Natural killer cell (primary cell): ENCODE measurements around the gene SLC9A5. TPM values are rescaled to one million over a fixed set of nuclear protein-coding genes. Genes with fewer than 3 reads are reported as not detected.

Source experiments
- ATAC-seq, 3 donors: fragments of 150-1000 bp in 2 of 3; fragments of 200-7000 bp in 1 of 3; cut with Tn5 transposase; 1 replicate in 1 of 3; 2 replicates in 2 of 3; pipeline ENCODE4 v1.10.0; 2021; ENCODE audit warnings: mild to moderate bottlenecking in 2 of 3, moderate library complexity in 2 of 3
- DNase-seq, 2 donors: peaks; one replicate each; pipeline versions ENCODE4 v3.0.0 to v3.0.0-alpha.2; 2013 to 2021; ENCODE audit warnings: mixed read lengths in 1 of 2
- H3K27ac ChIP-seq: one replicate; pipeline ENCODE4 v1.5.1; 2013; ENCODE audit warnings: mild to moderate bottlenecking, low read length
- H3K27me3 ChIP-seq: one replicate; pipeline ENCODE4 v1.6.1; 2013; ENCODE audit warnings: low read length; ENCODE audit not compliant: control insufficient read depth, insufficient read depth
- H3K36me3 ChIP-seq: one replicate; pipeline ENCODE4 v1.6.1; 2013; ENCODE audit warnings: low read length; ENCODE audit not compliant: control insufficient read depth, insufficient read depth
- H3K4me1 ChIP-seq: one replicate; pipeline ENCODE4 v1.6.1; 2013; ENCODE audit warnings: low read length; ENCODE audit not compliant: control insufficient read depth, insufficient read depth
- H3K4me3 ChIP-seq: one replicate; pipeline ENCODE4 v1.5.1; 2013; ENCODE audit warnings: low read length
- H3K9me3 ChIP-seq: one replicate; pipeline ENCODE4 v1.6.1; 2013; ENCODE audit warnings: low read length; ENCODE audit not compliant: control insufficient read depth, insufficient read depth
- H3K27ac Mint-ChIP-seq, 2 donors: one replicate each; pipeline ENCODE4 v1.8.0; 2022; ENCODE audit warnings: mild to moderate bottlenecking in 2 of 2, mixed read lengths in 2 of 2, moderate library complexity in 1 of 2
- H3K27me3 Mint-ChIP-seq, 2 donors: one replicate each; pipeline ENCODE4 v1.8.0; 2022; ENCODE audit warnings: low read depth in 2 of 2, mixed read lengths in 2 of 2
- H3K36me3 Mint-ChIP-seq: one replicate; pipeline ENCODE4 v1.8.0; 2022; ENCODE audit warnings: mixed read lengths
- H3K4me1 Mint-ChIP-seq, 2 donors: one replicate each; pipeline ENCODE4 v1.8.0; 2022; ENCODE audit warnings: mixed read lengths in 2 of 2
- H3K4me3 Mint-ChIP-seq: one replicate; pipeline ENCODE4 v1.8.0; 2022; ENCODE audit warnings: mild to moderate bottlenecking, moderate library complexity, mixed read lengths
- H3K9me3 Mint-ChIP-seq, 2 donors: one replicate each; pipeline ENCODE4 v1.8.0; 2022; ENCODE audit warnings: mixed read lengths in 2 of 2
- CTCF ChIP-seq: fragments of 200-600 bp; IDR thresholded peaks from one replicate; pipeline ENCODE4 v1.8.0; 2022; ENCODE audit warnings: antibody characterized with exemption
- WGBS: methylation state at CpG from one replicate; pipeline ENCODE4 v1.1.7; 2013; ENCODE audit warnings: missing lambda C conversion rate; ENCODE audit not compliant: insufficient coverage; 5-methylcytosine and 5-hydroxymethylcytosine counted together
- intact Hi-C: fragments of 100-400 bp; cut with micrococcal nuclease; formaldehyde crosslinking; loops from one replicate; pipeline ENCODE4 v1.14.2; 2022
- total RNA-seq, 4 donors: library from RNA; stranded (reverse); fragments of 120-200 nt in 1 of 4; gene quantifications; one replicate each; pipeline versions ENCODE4 v1.2.3 to v1.2.4, GENCODE V29; 2013 to 2022

The SLC9A5 gene
- total RNA-seq, 3 donors from 2014 or later (not counting 1 experiment from before 2014, with no cell fraction given), result 1.2 to 2.6 (median 1.6) TPM

GRCh38 chr16:67234180-67234597 is 14.6 kb upstream of the SLC9A5 start:
- H3K36me3 ChIP-seq, result peaks cover 67% of the 10 kb centered on the region
- no peak overlapping the region for H3K27ac Mint-ChIP-seq

GRCh38 chr16:67235816-67236562 is 12.8 kb upstream of the SLC9A5 start:
- H3K27me3 Mint-ChIP-seq, result no peaks in the 10 kb centered on the region
- H3K27ac ChIP-seq, result peak overlapping the region; percentile 12
- DNase-seq, result peak in 1 of 2 donors; percentile 73
- H3K36me3 Mint-ChIP-seq, result no peaks in the 10 kb centered on the region
- peaks cover 6 to 22% of the 10 kb centered on the region in 2 donors for H3K4me1 Mint-ChIP-seq
- no peaks in the 10 kb centered on the region for H3K9me3 ChIP-seq
- H3K4me3 ChIP-seq, result no peak overlapping the region
- 92% methylated on average over 17 of the region's 17 CpGs for WGBS
- intact Hi-C loops, result no loop called here
- peaks cover 55% of the 10 kb centered on the region for H3K36me3 ChIP-seq
- H3K4me3 Mint-ChIP-seq, result no peak overlapping the region
- peak in 1 of 3 donors; percentile 1 for ATAC-seq
- TF ChIP-seq CTCF, result no peak
- H3K4me1 ChIP-seq, result no peaks in the 10 kb centered on the region
- peak overlapping the region; percentile 13 to 30 for H3K27ac Mint-ChIP-seq
- H3K9me3 Mint-ChIP-seq, result no peaks in the 10 kb centered on the region
- H3K27me3 ChIP-seq, result no peaks in the 10 kb centered on the region

More at GRCh38 chr16:67234180-67234597, 14.6 kb upstream of the SLC9A5 start:
- Histone ChIP-seq H3K4me3 (no peak overlapping the region), H3K27me3 (no peaks in the 10 kb centered on the region), H3K9me3 (no peaks in the 10 kb centered on the region), H3K4me1 (no peaks in the 10 kb centered on the region), H3K27ac (no peak overlapping the region)
- no peak for ATAC-seq
- no peak for DNase-seq
- no peaks in the 10 kb centered on the region for H3K9me3 Mint-ChIP-seq
- intact Hi-C loops, result no loop called here
- H3K36me3 Mint-ChIP-seq, result no peaks in the 10 kb centered on the region
- H3K4me1 Mint-ChIP-seq, result peaks cover 0 to 14% of the 10 kb centered on the region in 2 donors
- TF ChIP-seq CTCF, result no peak
- H3K4me3 Mint-ChIP-seq, result no peak overlapping the region
- no peaks in the 10 kb centered on the region for H3K27me3 Mint-ChIP-seq
- 97% methylated on average over 10 of the region's 10 CpGs for WGBS

DNA sequence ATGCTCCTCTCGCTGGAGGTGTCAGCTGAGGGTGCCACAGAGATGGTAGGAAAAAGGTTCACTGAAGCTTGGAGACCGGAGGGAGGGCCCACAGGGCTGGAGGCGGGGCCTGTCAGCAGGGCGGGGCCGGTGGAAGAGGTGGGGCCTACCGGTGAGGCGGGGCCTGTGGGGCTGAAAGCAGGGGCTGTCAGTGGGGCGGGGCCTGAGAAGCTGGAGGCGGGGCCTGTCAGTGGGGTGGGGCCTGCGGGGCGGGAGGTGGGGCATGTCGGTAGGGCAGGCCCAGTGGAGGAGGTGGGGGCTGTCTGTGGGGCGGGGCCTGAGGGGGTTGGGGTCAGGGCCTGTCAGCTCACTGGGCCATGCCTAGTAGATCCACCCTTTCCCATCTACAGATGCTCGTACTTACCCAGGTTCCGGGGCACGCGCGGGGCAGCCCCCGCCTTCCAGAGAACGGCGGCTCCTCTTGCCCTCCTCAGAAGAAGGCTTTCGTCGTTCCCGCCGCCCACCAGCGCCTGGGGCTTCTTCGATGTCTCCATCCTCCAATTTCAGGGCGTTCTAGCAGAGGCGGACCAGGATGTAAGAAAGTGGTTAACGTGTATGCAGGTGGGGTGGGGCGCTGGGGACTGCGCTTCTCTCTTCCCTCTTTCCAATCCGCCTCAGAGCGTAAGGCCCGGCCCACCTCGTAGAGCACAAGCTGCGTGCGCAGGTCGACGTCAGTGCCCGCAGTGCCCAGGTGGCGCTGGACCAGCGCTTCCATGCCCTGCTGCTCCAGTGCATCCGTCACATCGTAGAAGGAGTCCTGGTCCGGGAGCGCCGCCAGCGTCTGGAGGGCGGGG is 12.0 kb upstream of the SLC9A5 start:
- H3K27me3 ChIP-seq, result no peaks in the 10 kb centered on the region
- H3K27ac ChIP-seq, result peak overlapping the region; percentile 12

More for the DNA sequence above, 12.0 kb upstream of the SLC9A5 start:
- no peak overlapping the region for H3K4me3 ChIP-seq
- WGBS, result 94% methylated on average over 49 of the region's 50 CpGs
- H3K9me3 Mint-ChIP-seq, result no peaks in the 10 kb centered on the region
- H3K36me3 Mint-ChIP-seq, result no peaks in the 10 kb centered on the region
- H3K4me1 ChIP-seq, result no peaks in the 10 kb centered on the region
- peak; percentile 83 to 94 (median 90) for ATAC-seq
- peaks cover 47% of the 10 kb centered on the region for H3K36me3 ChIP-seq
- TF ChIP-seq CTCF, result no peak
- intact Hi-C loops, result no loop called here
- DNase-seq, result peak; percentile 50 to 78
- H3K9me3 ChIP-seq, result no peaks in the 10 kb centered on the region
- peak overlapping the region; percentile 30 to 63 for H3K27ac Mint-ChIP-seq
- peaks cover 6 to 29% of the 10 kb centered on the region in 2 donors for H3K4me1 Mint-ChIP-seq
- H3K27me3 Mint-ChIP-seq, result no peaks in the 10 kb centered on the region
- H3K4me3 Mint-ChIP-seq, result no peak overlapping the region
